ENCODE measurements around the gene DDHD1.

DDHD1 gene

GRCh38 chr14:53034688-53035230 lies 118.4 kb downstream of the DDHD1 start:
- no peaks in the 10 kb centered on the region for H3K79me2 ChIP-seq (ENCODE audit: control insufficient read depth, insufficient read depth, low read length, unreplicated experiment)
- H3K4me3 ChIP-seq (ENCODE audit: low read depth, low read length): no peak overlapping the region
- H3K36me3 ChIP-seq (ENCODE audit: insufficient read depth, low read length): peaks cover 9% of the 10 kb centered on the region
- H3K27ac ChIP-seq (ENCODE audit: low read depth, low read length): no peak overlapping the region
- H3K4me1 ChIP-seq (ENCODE audit: control insufficient read depth, insufficient read depth, low read length, unreplicated experiment): peaks cover 49% of the 10 kb centered on the region
- H2AFZ ChIP-seq (ENCODE audit: low read length, unreplicated experiment): no peak overlapping the region
- H3K27me3 ChIP-seq (ENCODE audit: insufficient read depth, low read length): no peaks in the 10 kb centered on the region

- H3K27ac ChIP-seq (ENCODE audit: low read depth, low read length): no peak overlapping the region
- peaks cover 7% of the 10 kb centered on the region for H3K36me3 ChIP-seq (ENCODE audit: insufficient read depth, low read length)
- no peaks in the 10 kb centered on the region for H3K27me3 ChIP-seq (ENCODE audit: insufficient read depth, low read length)
- H3K4me3 ChIP-seq (ENCODE audit: low read depth, low read length): no peak overlapping the region
- H2AFZ ChIP-seq (ENCODE audit: low read length, unreplicated experiment): no peak overlapping the region
- no peaks in the 10 kb centered on the region for H3K79me2 ChIP-seq (ENCODE audit: control insufficient read depth, insufficient read depth, low read length, unreplicated experiment)
- peaks cover 49% of the 10 kb centered on the region for H3K4me1 ChIP-seq (ENCODE audit: control insufficient read depth, insufficient read depth, low read length, unreplicated experiment)
Observed at GRCh38 chr14:53034036-53034435, 119.1 kb downstream of the DDHD1 start.

- Histone ChIP-seq H3K27ac (ENCODE audit: low read depth, low read length) (peak overlapping the region; percentile 43), H2AFZ (ENCODE audit: low read length, unreplicated experiment) (no peak overlapping the region), H3K79me2 (ENCODE audit: control insufficient read depth, insufficient read depth, low read length, unreplicated experiment) (no peaks in the 10 kb centered on the region), H3K4me1 (ENCODE audit: control insufficient read depth, insufficient read depth, low read length, unreplicated experiment) (peaks cover 49% of the 10 kb centered on the region), H3K36me3 (ENCODE audit: insufficient read depth, low read length) (peaks cover 6% of the 10 kb centered on the region), H3K4me3 (ENCODE audit: low read depth, low read length) (peak overlapping the region; percentile 12; the same call in 1 of the 2 replicates), H3K27me3 (ENCODE audit: insufficient read depth, low read length) (no peaks in the 10 kb centered on the region)
Observed at GRCh38 chr14:53032838-53033390, 120.2 kb downstream of the DDHD1 start.

- peaks cover 3% of the 10 kb centered on the region for H3K36me3 ChIP-seq (ENCODE audit: insufficient read depth, low read length)
- peak overlapping the region; percentile 39; the same call in 1 of the 2 replicates for H3K4me3 ChIP-seq (ENCODE audit: low read depth, low read length)
Observed at GRCh38 chr14:53032161-53032803, 120.8 kb downstream of the DDHD1 start.

GRCh38 chr14:53027562-53027961 lies 125.6 kb downstream of the DDHD1 start:
- Histone ChIP-seq H3K79me2 (ENCODE audit: control insufficient read depth, insufficient read depth, low read length, unreplicated experiment) (no peaks in the 10 kb centered on the region), H3K36me3 (ENCODE audit: insufficient read depth, low read length) (no peaks in the 10 kb centered on the region), H2AFZ (ENCODE audit: low read length, unreplicated experiment) (no peak overlapping the region), H3K27me3 (ENCODE audit: insufficient read depth, low read length) (no peaks in the 10 kb centered on the region), H3K4me3 (ENCODE audit: low read depth, low read length) (no peak overlapping the region), H3K4me1 (ENCODE audit: control insufficient read depth, insufficient read depth, low read length, unreplicated experiment) (peaks cover 23% of the 10 kb centered on the region), H3K27ac (ENCODE audit: low read depth, low read length) (no peak overlapping the region)

More at GRCh38 chr14:53032161-53032803, 120.8 kb downstream of the DDHD1 start:
- H3K27me3 ChIP-seq (ENCODE audit: insufficient read depth, low read length): no peaks in the 10 kb centered on the region
- H3K79me2 ChIP-seq (ENCODE audit: control insufficient read depth, insufficient read depth, low read length, unreplicated experiment): no peaks in the 10 kb centered on the region
- H3K4me1 ChIP-seq (ENCODE audit: control insufficient read depth, insufficient read depth, low read length, unreplicated experiment): peaks cover 49% of the 10 kb centered on the region
- H3K27ac ChIP-seq (ENCODE audit: low read depth, low read length): peak overlapping the region; percentile 43
- no peak overlapping the region for H2AFZ ChIP-seq (ENCODE audit: low read length, unreplicated experiment)

GRCh38 chr14:53027041-53027440 lies 126.1 kb downstream of the DDHD1 start:
- H3K4me3 ChIP-seq (ENCODE audit: low read depth, low read length): no peak overlapping the region
- H3K36me3 ChIP-seq (ENCODE audit: insufficient read depth, low read length): no peaks in the 10 kb centered on the region
- no peak overlapping the region for H2AFZ ChIP-seq (ENCODE audit: low read length, unreplicated experiment)
- H3K4me1 ChIP-seq (ENCODE audit: control insufficient read depth, insufficient read depth, low read length, unreplicated experiment): peaks cover 18% of the 10 kb centered on the region
- H3K27me3 ChIP-seq (ENCODE audit: insufficient read depth, low read length): no peaks in the 10 kb centered on the region
- H3K27ac ChIP-seq (ENCODE audit: low read depth, low read length): no peak overlapping the region
- no peaks in the 10 kb centered on the region for H3K79me2 ChIP-seq (ENCODE audit: control insufficient read depth, insufficient read depth, low read length, unreplicated experiment)

- Histone ChIP-seq H3K36me3 (ENCODE audit: insufficient read depth, low read length) (no peaks in the 10 kb centered on the region), H3K27me3 (ENCODE audit: insufficient read depth, low read length) (no peaks in the 10 kb centered on the region), H2AFZ (ENCODE audit: low read length, unreplicated experiment) (no peak overlapping the region), H3K27ac (ENCODE audit: low read depth, low read length) (no peak overlapping the region), H3K79me2 (ENCODE audit: control insufficient read depth, insufficient read depth, low read length, unreplicated experiment) (no peaks in the 10 kb centered on the region), H3K4me3 (ENCODE audit: low read depth, low read length) (no peak overlapping the region), H3K4me1 (ENCODE audit: control insufficient read depth, insufficient read depth, low read length, unreplicated experiment) (peaks cover 5% of the 10 kb centered on the region)
Observed at GRCh38 chr14:53023325-53023724, 129.8 kb downstream of the DDHD1 start.

GRCh38 chr14:53022593-53022992 lies 130.5 kb downstream of the DDHD1 start:
- no peaks in the 10 kb centered on the region for H3K27me3 ChIP-seq (ENCODE audit: insufficient read depth, low read length)
- H3K36me3 ChIP-seq (ENCODE audit: insufficient read depth, low read length): no peaks in the 10 kb centered on the region
- no peak overlapping the region for H3K27ac ChIP-seq (ENCODE audit: low read depth, low read length)
- H2AFZ ChIP-seq (ENCODE audit: low read length, unreplicated experiment): no peak overlapping the region
- H3K79me2 ChIP-seq (ENCODE audit: control insufficient read depth, insufficient read depth, low read length, unreplicated experiment): no peaks in the 10 kb centered on the region
- H3K4me3 ChIP-seq (ENCODE audit: low read depth, low read length): no peak overlapping the region
- H3K4me1 ChIP-seq (ENCODE audit: control insufficient read depth, insufficient read depth, low read length, unreplicated experiment): peaks cover 5% of the 10 kb centered on the region

GRCh38 chr14:53020193-53020932 lies 132.8 kb downstream of the DDHD1 start:
- Histone ChIP-seq H3K36me3 (ENCODE audit: insufficient read depth, low read length) (no peaks in the 10 kb centered on the region), H3K79me2 (ENCODE audit: control insufficient read depth, insufficient read depth, low read length, unreplicated experiment) (no peaks in the 10 kb centered on the region), H3K4me1 (ENCODE audit: control insufficient read depth, insufficient read depth, low read length, unreplicated experiment) (peaks cover 5% of the 10 kb centered on the region), H3K27ac (ENCODE audit: low read depth, low read length) (no peak overlapping the region), H3K4me3 (ENCODE audit: low read depth, low read length) (no peak overlapping the region), H3K27me3 (ENCODE audit: insufficient read depth, low read length) (no peaks in the 10 kb centered on the region), H2AFZ (ENCODE audit: low read length, unreplicated experiment) (no peak overlapping the region)

GRCh38 chr14:53019406-53019805 lies 133.7 kb downstream of the DDHD1 start:
- no peak overlapping the region for H3K27ac ChIP-seq (ENCODE audit: low read depth, low read length)
- no peak overlapping the region for H3K4me3 ChIP-seq (ENCODE audit: low read depth, low read length)
- H3K4me1 ChIP-seq (ENCODE audit: control insufficient read depth, insufficient read depth, low read length, unreplicated experiment): peaks cover 5% of the 10 kb centered on the region
- no peak overlapping the region for H2AFZ ChIP-seq (ENCODE audit: low read length, unreplicated experiment)
- no peaks in the 10 kb centered on the region for H3K79me2 ChIP-seq (ENCODE audit: control insufficient read depth, insufficient read depth, low read length, unreplicated experiment)
- H3K36me3 ChIP-seq (ENCODE audit: insufficient read depth, low read length): no peaks in the 10 kb centered on the region
- no peaks in the 10 kb centered on the region for H3K27me3 ChIP-seq (ENCODE audit: insufficient read depth, low read length)
